Esophagus muscularis mucosa (tissue), 4 donors: Measurements from ENCODE around the gene ISY1. TPM values are rescaled to one million over a fixed set of nuclear protein-coding genes. Genes with fewer than 3 reads are reported as not detected.
"Not testable (repeated sequence)": the region's sequence is repeated elsewhere in the genome, so short reads cannot be mapped to it uniquely, and the experiment has no call there.

Source experiments
- DNase-seq: peaks from one replicate; pipeline ENCODE4 v3.0.0-alpha.2; 2017; ENCODE audit errors: extremely low spot score
- H3K27ac ChIP-seq, 4 donors: fragments of 200-600 bp; sonication (generic); replicated peaks in 1 of 4; 1 replicate in 3 of 4; 2 replicates in 1 of 4; pipeline ENCODE4 v1.5.1; 2016 to 2019; ENCODE audit warnings: mild to moderate bottlenecking in 1 of 4
- H3K27me3 ChIP-seq, 4 donors: fragments of 200-600 bp; sonication (generic); one replicate each; pipeline versions ENCODE4 v1.5.1 to v1.6.0; 2016 to 2019
- H3K36me3 ChIP-seq, 4 donors: fragments of 200-600 bp; sonication (generic); one replicate each; pipeline ENCODE4 v1.5.1; 2016 to 2019
- H3K4me1 ChIP-seq, 4 donors: fragments of 200-600 bp; sonication (generic); one replicate each; pipeline ENCODE4 v1.5.1; 2016 to 2019
- H3K4me3 ChIP-seq, 4 donors: fragments of 200-600 bp; sonication (generic); 1 replicate in 2 of 4; 2 replicates in 2 of 4; pipeline ENCODE4 v1.5.1; 2016 to 2019; ENCODE audit warnings: mild to moderate bottlenecking in 4 of 4, moderate library complexity in 1 of 4
- H3K9me3 ChIP-seq, 4 donors: fragments of 200-600 bp; sonication (generic); 1 replicate in 3 of 4; 2 replicates in 1 of 4; pipeline ENCODE4 v1.5.1; 2016 to 2019
- EP300 ChIP-seq: sonication (generic); formaldehyde crosslinking; IDR thresholded peaks from one replicate; pipeline ENCODE4 v1.6.1; 2017; ENCODE audit warnings: antibody characterized with exemption
- POLR2A ChIP-seq: fragments of 450-650 bp; IDR thresholded peaks from one replicate; pipeline ENCODE4 v1.6.1; 2017; ENCODE audit warnings: antibody characterized with exemption, moderate library complexity, mild to moderate bottlenecking, low read depth
- POLR2AphosphoS5 ChIP-seq, 2 donors: sonication (generic); formaldehyde crosslinking; IDR thresholded peaks; one replicate each; pipeline ENCODE4 v1.6.1; 2017; ENCODE audit warnings: antibody characterized with exemption in 2 of 2
- WGBS: methylation state at CpG from one replicate; pipeline ENCODE4 v1.1.5; 2018; 5-methylcytosine and 5-hydroxymethylcytosine counted together
- intact Hi-C: fragments of 100-400 bp; cut with DNase I; formaldehyde crosslinking; loops from one replicate; pipeline ENCODE4 v1.15.1; 2023
- total RNA-seq, 4 donors: library from RNA; depleted of rRNA; stranded (reverse); fragments of >200 nt; gene quantifications; one replicate each; pipeline versions ENCODE4 v1.1.0 to v1.2.1, GENCODE V29; 2016
- TF ChIP-seq, protein P1 (sequence below), 3 experiments: fragments of 200-600 bp in 2 of 3; fragments of 450-650 bp in 1 of 3; sonication (generic) in 2 of 3; IDR thresholded peaks; one replicate each; pipeline ENCODE4 v1.5.1; 2017 to 2019; ENCODE audit warnings: antibody characterized with exemption in 3 of 3, mild to moderate bottlenecking in 2 of 3, moderate library complexity in 1 of 3

The ISY1 gene
- total RNA-seq, 4 donors from 2014 or later, result 15.4 to 26.7 (median 18.4) TPM

DNA sequence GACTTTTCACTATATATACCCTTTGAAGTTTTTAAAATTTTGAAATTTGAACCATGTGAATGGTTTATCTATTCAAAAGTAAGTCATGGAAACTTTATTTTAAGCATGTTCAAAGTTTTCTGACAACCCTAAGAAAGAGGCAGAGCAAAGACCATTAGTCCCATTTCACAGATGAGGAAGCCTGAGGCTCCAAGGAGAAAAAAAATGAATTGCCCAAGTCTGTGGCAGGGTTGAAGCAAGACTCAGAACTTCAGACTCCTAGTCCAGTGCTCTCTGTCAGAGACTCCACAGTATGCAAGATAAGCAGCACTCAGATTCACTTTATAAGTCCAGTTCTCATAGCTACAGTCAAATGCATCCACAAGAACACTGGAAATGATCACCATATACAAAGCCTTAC, 43.7 kb downstream of the ISY1 start:
- intact Hi-C loops, result no loop called here
- peaks cover 0 to 29% (median 11%) of the 10 kb centered on the region in 4 donors for H3K36me3 ChIP-seq
- no peak overlapping the region for H3K27ac ChIP-seq

DNA sequence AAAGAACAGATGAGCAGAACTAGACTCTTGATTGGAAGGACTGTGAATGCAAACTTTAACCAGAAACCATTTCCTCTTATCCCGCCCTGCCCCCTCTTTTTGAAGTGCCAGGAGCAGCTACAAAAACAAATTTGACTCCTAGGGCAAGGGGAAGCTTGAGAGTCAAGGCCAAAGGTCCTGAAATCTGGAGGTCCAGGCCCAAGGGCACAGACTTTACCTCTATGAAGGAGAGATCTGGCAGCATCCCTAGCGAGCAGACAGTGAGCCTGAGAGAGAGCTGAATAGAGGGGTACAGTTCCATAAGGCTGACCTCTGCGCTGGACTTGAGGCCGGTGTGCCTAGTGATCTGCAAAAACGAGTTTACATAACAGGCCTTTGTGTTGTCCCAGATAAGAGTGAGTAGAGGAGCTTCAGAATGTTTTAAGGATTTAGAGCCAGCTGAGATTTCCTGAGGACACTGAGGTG, 44.3 kb downstream of the ISY1 start:
- 66% methylated on average over 5 of the region's 5 CpGs for WGBS
- TF ChIP-seq POLR2AphosphoS5 (IDR thresholded peaks at IDR 0.05), result no peak
- TF ChIP-seq, protein P1, sequence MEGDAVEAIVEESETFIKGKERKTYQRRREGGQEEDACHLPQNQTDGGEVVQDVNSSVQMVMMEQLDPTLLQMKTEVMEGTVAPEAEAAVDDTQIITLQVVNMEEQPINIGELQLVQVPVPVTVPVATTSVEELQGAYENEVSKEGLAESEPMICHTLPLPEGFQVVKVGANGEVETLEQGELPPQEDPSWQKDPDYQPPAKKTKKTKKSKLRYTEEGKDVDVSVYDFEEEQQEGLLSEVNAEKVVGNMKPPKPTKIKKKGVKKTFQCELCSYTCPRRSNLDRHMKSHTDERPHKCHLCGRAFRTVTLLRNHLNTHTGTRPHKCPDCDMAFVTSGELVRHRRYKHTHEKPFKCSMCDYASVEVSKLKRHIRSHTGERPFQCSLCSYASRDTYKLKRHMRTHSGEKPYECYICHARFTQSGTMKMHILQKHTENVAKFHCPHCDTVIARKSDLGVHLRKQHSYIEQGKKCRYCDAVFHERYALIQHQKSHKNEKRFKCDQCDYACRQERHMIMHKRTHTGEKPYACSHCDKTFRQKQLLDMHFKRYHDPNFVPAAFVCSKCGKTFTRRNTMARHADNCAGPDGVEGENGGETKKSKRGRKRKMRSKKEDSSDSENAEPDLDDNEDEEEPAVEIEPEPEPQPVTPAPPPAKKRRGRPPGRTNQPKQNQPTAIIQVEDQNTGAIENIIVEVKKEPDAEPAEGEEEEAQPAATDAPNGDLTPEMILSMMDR (IDR thresholded peaks at IDR 0.05), result no peak
- TF ChIP-seq POLR2A, result no peak
- TF ChIP-seq EP300, result no peak
- H3K27me3 ChIP-seq, result no peaks in the 10 kb centered on the region
- peak overlapping the region in 1 of 4 donors; percentile 15 for H3K27ac ChIP-seq
- no peaks in the 10 kb centered on the region for H3K9me3 ChIP-seq
- no peak overlapping the region for H3K4me3 ChIP-seq
- peaks cover 26 to 37% (median 34%) of the 10 kb centered on the region in 4 donors for H3K4me1 ChIP-seq
- DNase-seq, result no peak
- intact Hi-C loops, result no loop called here
- H3K36me3 ChIP-seq, result peaks cover 0 to 30% (median 11%) of the 10 kb centered on the region in 4 donors

More for the DNA sequence above, 43.7 kb downstream of the ISY1 start:
- Histone ChIP-seq H3K27me3 (no peaks in the 10 kb centered on the region), H3K4me3 (no peak overlapping the region), H3K4me1 (peaks cover 26 to 38% (median 35%) of the 10 kb centered on the region in 4 donors), H3K9me3 (no peaks in the 10 kb centered on the region)
- no peak for DNase-seq
- no peak for TF ChIP-seq POLR2A
- TF ChIP-seq EP300, result no peak
- TF ChIP-seq POLR2AphosphoS5 (IDR thresholded peaks at IDR 0.05), result no peak
- TF ChIP-seq, protein P1 (IDR thresholded peaks at IDR 0.05), result no peak

DNA sequence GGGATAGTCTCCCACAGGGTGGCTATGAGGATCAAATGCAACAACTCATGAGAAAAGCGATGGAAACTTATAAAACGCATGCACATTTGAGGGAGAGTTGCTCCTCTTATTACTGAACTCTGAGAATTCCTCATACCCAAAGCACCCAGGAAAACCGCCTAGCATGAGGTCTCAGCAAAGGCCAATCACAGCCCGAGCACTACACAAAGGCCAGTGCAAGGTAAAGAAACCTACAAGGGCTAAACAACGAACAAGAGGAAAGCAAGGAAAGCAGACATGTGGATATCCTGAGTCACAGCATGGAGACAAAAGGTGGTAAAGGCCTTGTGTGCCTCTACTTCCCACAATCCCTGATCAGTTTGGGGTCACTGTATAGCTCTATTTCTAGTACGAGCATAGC, 46.4 kb downstream of the ISY1 start:
- intact Hi-C loops, result no loop called here
- whole genome bisulfite sequencing, result 87% methylated on average over 6 of the region's 6 CpGs
- H3K9me3 ChIP-seq, result no peaks in the 10 kb centered on the region
- no peak overlapping the region for H3K4me3 ChIP-seq
- peaks cover 0 to 46% (median 14%) of the 10 kb centered on the region in 4 donors for H3K36me3 ChIP-seq
- H3K27me3 ChIP-seq, result no peaks in the 10 kb centered on the region
- no peak overlapping the region for H3K27ac ChIP-seq
- peaks cover 16 to 27% (median 24%) of the 10 kb centered on the region in 4 donors for H3K4me1 ChIP-seq
- DNase-seq, result no peak
- no peak for TF ChIP-seq EP300
- TF ChIP-seq POLR2AphosphoS5 (IDR thresholded peaks at IDR 0.05), result no peak
- no peak for TF ChIP-seq POLR2A
- TF ChIP-seq, protein P1 (IDR thresholded peaks at IDR 0.05), result no peak

DNA sequence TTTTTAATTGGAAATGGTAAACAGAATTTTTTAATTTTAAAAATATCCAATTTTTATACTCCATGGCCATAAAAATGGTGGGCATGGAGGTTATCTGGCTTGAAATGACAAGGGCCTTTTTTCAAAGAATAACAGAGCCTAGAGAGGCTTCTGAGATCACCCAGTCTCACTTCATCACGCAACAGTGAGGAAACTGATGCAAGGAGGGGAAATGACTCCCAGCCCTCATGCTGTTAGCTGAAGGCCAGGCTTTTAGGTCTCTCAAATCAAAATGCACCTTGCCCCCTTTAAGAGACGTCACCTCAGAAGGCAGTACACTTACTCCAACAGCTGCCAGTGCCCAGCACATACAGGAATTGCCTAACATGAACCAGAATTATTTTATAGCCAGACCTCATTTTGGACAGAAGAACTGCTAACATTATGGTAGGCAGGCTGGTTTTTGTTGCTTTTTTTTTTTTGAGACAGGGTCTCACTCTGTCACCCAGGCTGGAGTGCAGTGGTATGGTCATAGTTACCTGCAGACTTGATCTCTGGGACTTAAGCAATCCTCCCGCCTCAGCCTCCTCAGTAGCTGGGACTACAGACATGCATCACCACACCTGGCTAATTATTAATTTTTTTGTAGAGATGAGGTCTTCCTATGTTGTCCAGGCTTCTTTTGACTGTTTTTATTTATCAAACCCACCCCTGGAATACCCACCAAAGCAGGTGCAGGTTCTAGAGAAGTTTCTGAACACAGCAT, 48.4 kb downstream of the ISY1 start:
- Histone ChIP-seq H3K27me3 (no peaks in the 10 kb centered on the region), H3K27ac (no peak overlapping the region)
- 94% methylated on average over 3 of the region's 3 CpGs for WGBS

DNA sequence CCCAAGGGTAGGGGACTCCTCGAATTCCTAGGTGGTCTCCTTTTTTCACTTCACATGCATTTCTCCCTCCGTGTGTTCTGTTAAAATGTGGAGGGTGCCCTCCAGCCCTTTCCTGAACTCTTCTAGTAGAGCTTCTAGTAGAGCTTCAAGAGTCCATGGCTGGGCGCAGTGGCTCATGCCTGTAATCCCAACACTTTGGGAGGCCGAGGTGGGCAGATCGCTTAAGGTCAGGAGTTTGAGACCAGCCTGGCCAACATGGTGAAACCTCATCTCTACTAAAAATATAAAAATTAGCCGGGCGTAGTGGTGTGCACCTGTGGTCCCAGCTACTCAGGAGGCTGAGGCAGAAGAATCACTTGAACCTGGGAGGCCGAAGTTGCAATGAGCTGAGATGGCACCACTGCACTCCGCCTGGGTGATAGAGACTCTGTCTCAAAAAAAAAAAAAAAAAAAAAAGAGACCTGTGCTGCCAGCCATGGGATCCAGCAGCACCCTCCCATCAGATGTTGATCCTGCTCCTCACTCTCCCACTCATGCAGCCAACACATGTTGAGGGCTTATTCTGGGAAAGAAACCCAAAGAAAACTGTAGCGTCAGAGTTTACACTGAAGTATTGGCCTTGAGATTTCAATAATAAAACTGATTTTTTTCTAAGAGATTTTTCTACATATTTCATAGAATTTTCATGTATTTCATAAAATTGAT, 49.6 kb downstream of the ISY1 start:
- H3K27me3 ChIP-seq, H3K4me3 ChIP-seq, H3K9me3 ChIP-seq, DNase-seq, intact Hi-C loops, H3K27ac ChIP-seq: not testable (repeated sequence)
- peaks cover 5 to 17% (median 11%) of the 10 kb centered on the region in 4 donors for H3K4me1 ChIP-seq
- 91% methylated on average over 9 of the region's 10 CpGs for WGBS
- peaks cover 0 to 76% (median 19%) of the 10 kb centered on the region in 4 donors for H3K36me3 ChIP-seq

More for the DNA sequence above, 48.4 kb downstream of the ISY1 start:
- Histone ChIP-seq H3K36me3 (peaks cover 0 to 63% (median 9%) of the 10 kb centered on the region in 4 donors), H3K4me1 (peaks cover 10 to 14% (median 13%) of the 10 kb centered on the region in 4 donors), H3K9me3 (no peaks in the 10 kb centered on the region), H3K4me3 (no peak overlapping the region)
- DNase-seq, result no peak
- intact Hi-C loops, result no loop called here
- no peak for TF ChIP-seq POLR2AphosphoS5 (IDR thresholded peaks at IDR 0.05)
- TF ChIP-seq, protein P1 (IDR thresholded peaks at IDR 0.05), result no peak
- TF ChIP-seq POLR2A, result no peak
